Brain microvascular endothelial cell (primary cell): ENCODE results near the gene NHLH2.

ENCODE experiments used
- DNase-seq: peaks from one replicate; pipeline ENCODE4 v3.0.0-alpha.2; 2020
- H3K27ac ChIP-seq: fragments of 250-450 bp; sonication (Bioruptor Pico); 2 replicates; pipeline ENCODE4 v1.5.1; 2020; ENCODE audit warnings: mild to moderate bottlenecking, moderate library complexity
- H3K27me3 ChIP-seq: fragments of 250-450 bp; sonication (Bioruptor Pico); replicated peaks from 2 replicates; pipeline ENCODE4 v1.5.1; 2020; ENCODE audit warnings: mild to moderate bottlenecking
- H3K36me3 ChIP-seq: fragments of 250-450 bp; sonication (Bioruptor Pico); replicated peaks from 2 replicates; pipeline ENCODE4 v1.5.1; 2020; ENCODE audit warnings: mild to moderate bottlenecking
- H3K4me3 ChIP-seq: 2 replicates; pipeline ENCODE4 v1.5.1; 2011; ENCODE audit warnings: low read depth, mild to moderate bottlenecking, control low read depth, low read length, moderate library complexity
- CTCF ChIP-seq: IDR thresholded peaks from 2 replicates; pipeline ENCODE4 v1.5.1; 2011; ENCODE audit warnings: low read depth, mild to moderate bottlenecking, moderate library complexity, low read length, control low read depth, inconsistent platforms; ENCODE audit errors: missing control alignments
- in situ Hi-C: cut with HindIII; loops from 2 replicates; pipeline ENCODE4 v1.10.0; 2017; ENCODE audit warnings: low sequenced_read_pairs, low pct_ligation_motif_present

Gene NHLH2

DNA sequence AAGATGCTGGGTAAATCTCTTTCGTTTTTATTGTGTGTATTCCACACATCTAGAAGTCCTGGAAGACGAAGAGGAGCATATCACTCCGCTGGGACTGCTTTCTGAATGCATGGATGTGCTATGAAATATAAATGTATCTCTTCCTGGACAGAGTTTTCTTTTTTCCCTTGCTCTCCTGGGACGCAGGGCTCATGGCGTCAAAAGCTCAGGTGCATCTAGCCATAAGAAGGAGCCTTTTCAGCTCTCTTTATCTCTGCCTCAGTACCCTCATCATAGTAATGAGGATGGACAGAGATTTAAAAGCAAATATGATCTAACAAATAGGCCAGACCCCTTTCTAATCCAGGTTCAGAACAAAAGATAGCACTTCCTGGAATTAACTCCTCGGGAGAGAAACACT lies 44.9 kb downstream of the NHLH2 start:
- no peak overlapping the region for H3K27ac ChIP-seq
- H3K4me3 ChIP-seq = no peak overlapping the region
- DNase-seq = no peak
- no peak for TF ChIP-seq CTCF
- H3K36me3 ChIP-seq = no peaks in the 10 kb centered on the region
- in situ Hi-C loops = no loop called here
- H3K27me3 ChIP-seq = peaks cover 2% of the 10 kb centered on the region

DNA sequence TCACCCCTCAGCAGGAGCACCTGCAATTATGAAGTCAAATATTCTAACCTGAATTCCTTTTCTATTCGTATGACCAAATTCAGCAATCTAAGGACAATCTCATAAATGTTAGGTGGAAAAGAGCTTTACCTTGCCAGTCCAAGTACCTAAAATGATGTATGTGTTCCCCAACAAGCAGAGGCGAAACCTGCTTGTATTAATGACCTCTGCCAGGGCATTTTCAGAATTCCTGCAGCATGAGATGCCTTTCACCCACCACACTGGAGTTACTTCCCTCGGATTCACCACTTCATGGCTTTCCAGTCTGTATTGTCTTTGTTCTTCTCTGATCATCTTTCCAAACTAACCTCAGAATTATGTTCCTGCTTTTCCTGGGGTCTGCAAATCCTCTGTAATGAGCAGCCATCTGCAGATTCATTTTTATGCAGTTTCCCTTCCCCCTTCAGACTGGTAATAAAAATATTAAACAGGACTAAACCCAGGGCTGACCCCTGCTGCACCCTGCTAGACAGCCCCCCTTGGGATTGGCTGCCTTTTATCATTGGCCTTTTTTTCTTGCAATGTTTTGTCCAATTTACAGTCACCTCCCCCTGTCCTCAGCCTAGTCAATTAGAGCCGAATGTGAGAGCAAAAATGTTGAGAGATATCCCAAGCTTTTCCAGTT lies 45.8 kb downstream of the NHLH2 start:
- TF ChIP-seq CTCF = no peak

GRCh38 chr1:115793162-115793561 lies 47.8 kb downstream of the NHLH2 start:
- TF ChIP-seq CTCF = no peak
- Histone ChIP-seq H3K36me3 (no peaks in the 10 kb centered on the region), H3K27ac (no peak overlapping the region), H3K27me3 (peaks cover 2% of the 10 kb centered on the region), H3K4me3 (no peak overlapping the region)
- DNase-seq = no peak
- in situ Hi-C loops = no loop called here

More for the DNA sequence above, 45.8 kb downstream of the NHLH2 start:
- no peak overlapping the region for H3K4me3 ChIP-seq
- H3K27me3 ChIP-seq = peaks cover 2% of the 10 kb centered on the region
- DNase-seq = no peak
- H3K36me3 ChIP-seq = no peaks in the 10 kb centered on the region
- in situ Hi-C loops = no loop called here
- H3K27ac ChIP-seq = no peak overlapping the region

- no peak overlapping the region for H3K27ac ChIP-seq
- H3K27me3 ChIP-seq = peaks cover 2% of the 10 kb centered on the region
- no peaks in the 10 kb centered on the region for H3K36me3 ChIP-seq
- TF ChIP-seq CTCF = no peak
- in situ Hi-C loops = no loop called here
- DNase-seq = no peak
- H3K4me3 ChIP-seq = no peak overlapping the region
These were observed 49.1 kb downstream of the NHLH2 start for GRCh38 chr1:115791816-115792215.

GRCh38 chr1:115790846-115791245 lies 50.1 kb downstream of the NHLH2 start:
- no peak for DNase-seq
- in situ Hi-C loops = no loop called here
- H3K27me3 ChIP-seq = peaks cover 1% of the 10 kb centered on the region
- H3K4me3 ChIP-seq = no peak overlapping the region
- H3K36me3 ChIP-seq = no peaks in the 10 kb centered on the region
- no peak for TF ChIP-seq CTCF
- no peak overlapping the region for H3K27ac ChIP-seq

DNA sequence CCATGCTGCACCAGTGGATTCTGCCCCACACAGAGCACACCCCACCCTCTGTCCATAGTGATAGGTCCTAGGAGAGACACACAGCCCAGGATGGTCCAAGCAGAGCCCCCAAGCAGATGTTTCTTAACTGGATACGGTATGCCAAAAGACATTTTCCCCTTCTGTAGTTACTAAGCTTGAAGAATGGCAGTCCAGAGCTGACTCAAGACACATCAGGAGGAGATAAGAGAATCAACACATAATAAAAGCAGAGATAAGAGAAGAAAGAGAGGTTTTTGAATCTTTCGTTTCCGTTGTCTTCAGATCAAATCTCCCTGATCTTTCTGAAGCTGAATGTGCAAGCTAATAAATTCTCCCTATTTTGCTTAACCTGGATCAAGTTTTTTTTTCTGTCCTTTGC lies 50.6 kb downstream of the NHLH2 start:
- DNase-seq = no peak
- TF ChIP-seq CTCF = no peak
- in situ Hi-C loops = no loop called here

More for the DNA sequence above, 50.6 kb downstream of the NHLH2 start:
- Histone ChIP-seq H3K27ac (no peak overlapping the region), H3K36me3 (no peaks in the 10 kb centered on the region), H3K27me3 (no peaks in the 10 kb centered on the region), H3K4me3 (no peak overlapping the region)
